Endothelial cell of hepatic sinusoid (primary cell): Measurements from ENCODE around the gene CNOT1.
"Not testable (repeated sequence)": the region's sequence is repeated elsewhere in the genome, so short reads cannot be mapped to it uniquely, and the experiment has no call there.

Experiments used
- in situ Hi-C: cut with HindIII; loops from 2 replicates; pipeline ENCODE4 v1.10.0; 2017; ENCODE audit warnings: low sequenced_read_pairs

The CNOT1 gene

DNA sequence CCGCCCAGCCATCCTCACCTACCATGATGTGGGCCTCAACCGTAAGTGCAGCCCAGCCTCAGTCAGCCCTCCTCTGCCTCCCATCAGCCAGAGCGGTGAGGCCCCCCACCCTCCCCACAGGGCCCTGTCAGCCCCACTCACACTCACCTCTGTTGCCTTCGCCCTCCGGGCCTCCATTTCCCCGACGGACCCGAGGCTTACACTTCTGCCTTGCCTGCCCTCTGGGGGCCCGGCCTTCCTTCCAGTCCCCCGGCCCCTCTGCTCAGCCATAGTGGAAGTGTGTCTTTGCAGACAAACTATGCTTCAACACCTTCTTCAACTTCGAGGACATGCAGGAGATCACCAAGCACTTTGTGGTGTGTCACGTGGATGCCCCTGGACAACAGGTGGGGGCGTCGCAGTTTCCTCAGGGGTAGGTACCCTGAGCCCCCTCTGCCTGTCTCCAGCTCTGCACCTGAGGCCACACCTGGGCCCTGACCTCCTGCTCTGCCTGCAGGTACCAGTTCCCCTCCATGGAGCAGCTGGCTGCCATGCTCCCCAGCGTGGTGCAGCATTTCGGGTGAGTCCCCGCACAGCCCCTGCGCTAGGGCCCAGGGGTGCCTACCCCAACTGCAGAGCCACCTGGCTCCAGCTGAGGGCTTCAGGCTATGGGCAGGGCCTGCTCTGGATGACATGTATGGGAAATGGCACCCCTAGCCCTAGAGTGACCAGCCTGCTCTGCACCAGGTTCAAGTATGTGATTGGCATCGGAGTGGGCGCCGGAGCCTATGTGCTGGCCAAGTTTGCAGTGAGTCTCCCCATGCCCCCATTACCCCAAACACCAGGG, 125.5 kb downstream of the CNOT1 start:
- in situ Hi-C loops: no loop called here

DNA sequence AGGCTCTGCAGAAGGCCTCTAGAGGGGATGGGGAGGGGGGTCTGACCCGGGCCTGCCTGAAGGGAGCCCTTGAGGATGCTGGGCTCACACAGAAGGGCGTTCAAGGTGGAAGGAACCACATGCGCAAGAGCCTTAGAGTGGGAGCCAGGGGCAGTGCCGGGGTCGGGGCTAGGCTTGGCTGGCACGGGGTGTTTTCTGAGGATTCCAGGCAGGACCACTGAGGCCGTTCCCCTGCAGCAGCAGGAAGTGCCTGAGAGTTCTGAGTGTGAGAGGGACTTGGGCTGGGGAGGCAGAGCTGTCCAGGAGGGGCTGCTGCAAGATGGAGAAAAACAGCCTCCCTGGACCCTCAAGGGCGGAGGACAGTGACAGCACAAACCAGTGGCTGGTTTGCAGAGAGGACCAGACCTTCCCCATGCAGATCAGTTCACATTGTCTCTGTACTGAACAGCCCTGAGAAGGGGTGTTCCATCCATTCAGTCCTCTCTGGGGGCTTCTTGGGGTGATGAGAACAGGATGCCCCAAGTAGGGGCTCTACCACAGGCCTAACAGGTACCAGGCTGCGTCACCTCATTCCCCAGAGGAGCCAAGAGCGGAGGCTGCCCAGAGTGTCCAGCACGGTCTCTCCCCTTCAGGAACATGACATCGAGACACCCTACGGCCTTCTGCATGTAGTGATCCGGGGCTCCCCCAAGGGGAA, 126.3 kb downstream of the CNOT1 start:
- in situ Hi-C loops: no loop called here

DNA sequence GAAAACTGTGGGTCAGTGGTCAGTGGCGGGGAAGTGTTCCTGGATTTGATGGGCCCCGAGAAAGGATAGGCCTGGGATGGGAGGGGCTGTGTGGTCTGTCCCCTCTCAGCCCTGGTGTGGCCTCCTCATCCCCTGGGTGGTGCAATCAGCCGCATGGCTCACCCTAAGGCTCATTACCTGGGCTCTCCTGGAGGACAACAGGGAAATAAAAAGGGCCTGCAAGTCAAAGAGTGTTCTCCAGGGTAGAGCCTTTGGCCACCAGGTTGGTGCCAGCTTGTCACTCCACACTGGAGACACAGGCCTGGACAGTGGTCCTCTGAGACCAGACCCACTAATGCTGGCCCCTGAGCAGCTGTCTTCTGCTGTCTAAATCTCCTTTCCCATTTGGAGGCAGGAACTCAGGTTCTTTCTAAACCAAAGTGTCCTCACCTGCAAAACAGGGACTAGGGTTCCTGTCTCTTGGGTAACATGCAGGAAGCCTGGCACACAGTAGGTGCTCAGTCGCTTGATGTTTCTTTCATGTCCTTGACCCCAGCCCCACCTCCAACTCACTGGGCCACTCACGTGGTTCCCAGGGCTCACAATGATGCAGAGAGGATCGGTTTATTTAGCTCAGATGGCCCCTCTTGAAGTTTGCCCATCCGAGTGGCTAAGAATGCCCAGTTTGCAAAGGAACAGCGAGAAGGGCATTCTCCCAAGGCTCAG, 127.3 kb downstream of the CNOT1 start:
- in situ Hi-C loops: no loop called here

DNA sequence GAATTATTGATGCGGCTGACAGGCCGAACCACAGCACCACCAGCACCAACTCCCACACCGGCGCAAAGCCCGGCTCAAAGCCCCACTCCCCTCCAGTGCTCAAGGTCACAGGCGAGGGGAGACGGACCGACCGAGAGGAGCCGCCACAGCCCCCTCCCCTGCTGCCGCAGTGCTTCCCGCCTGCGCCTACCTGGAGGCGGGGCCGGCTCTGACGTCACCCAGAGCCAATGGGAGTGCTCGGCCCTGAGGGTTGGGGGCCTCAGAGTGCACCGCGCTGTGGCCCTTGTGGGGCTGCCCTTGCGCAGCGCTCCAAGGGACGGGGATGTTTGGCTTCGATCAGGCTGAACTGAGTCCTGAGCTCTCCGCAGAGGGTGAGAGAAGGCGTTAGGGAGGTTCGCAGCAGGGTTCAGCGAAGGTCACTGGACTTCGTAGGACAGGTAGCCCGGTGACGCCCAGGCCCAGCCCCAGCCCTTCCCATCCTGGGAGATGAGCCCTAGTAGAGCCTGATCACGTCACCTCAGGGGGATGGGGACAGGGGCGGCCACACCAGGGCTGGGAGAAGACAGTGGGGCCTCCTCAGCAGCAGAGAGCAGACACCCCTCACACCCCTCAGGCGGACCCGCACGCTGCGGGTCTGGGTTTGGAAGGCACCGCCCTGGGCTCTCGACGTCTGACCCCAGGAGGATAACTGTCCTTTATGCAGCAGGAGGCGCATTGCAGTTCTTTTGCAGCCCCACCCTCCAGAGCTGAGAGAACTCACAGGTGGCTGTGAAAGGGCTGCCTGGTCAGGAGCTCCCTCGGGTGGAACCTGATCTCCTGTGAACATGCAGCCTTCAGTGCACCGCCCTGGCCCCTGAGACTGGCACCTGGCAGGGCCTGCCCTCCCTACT, 128.1 kb downstream of the CNOT1 start:
- in situ Hi-C loops: no loop called here

DNA sequence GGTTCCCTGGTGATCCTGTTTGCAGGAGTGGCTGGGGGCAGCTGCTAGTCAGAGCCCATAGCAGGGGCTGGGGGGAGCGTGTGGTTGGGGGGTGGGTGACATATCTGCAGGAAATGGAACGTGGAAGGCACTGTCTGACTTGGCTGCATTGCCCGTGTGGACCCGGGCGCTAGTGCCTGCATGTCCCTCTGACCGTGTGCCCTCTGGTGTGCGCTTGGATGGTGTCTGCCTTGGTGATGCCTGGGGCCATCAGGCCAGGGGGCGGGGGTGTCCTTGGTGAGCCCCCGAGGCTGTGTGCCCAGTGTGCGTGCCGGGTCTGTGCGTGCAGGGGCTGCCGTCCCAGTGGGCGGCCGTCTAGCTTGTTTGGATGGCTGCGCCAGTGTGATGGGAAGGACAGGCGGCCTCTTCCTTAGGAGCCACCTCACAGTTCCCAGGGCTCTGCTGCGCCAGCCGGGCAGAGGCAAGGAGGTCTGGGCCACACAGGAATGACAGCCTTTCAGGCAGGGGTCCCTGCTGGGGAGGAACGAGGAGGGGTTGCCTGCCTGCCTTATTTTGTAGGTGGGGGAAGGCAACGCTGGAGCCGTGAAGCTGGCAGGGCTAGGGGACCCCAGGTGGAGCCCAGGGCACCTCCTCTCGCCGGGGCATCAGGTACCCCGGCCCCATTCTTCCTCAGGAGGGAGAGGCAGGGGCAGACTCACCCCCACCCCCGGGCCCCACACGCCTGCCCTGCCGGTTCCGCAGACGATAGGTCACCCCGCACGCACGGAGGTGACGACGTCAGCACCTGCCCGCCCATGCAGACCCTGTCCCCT, 129.0 kb downstream of the CNOT1 start:
- in situ Hi-C loops: no loop called here

- in situ Hi-C loops: no loop called here
These were observed 129.8 kb downstream of the CNOT1 start, which contains the start of gene NDRG4 for GRCh38 chr16:58499615-58500351. TSS of gene NDRG4 (plus strand) at chr16:58500143. CDS start at chr16:58500249, 106 bp downstream.

DNA sequence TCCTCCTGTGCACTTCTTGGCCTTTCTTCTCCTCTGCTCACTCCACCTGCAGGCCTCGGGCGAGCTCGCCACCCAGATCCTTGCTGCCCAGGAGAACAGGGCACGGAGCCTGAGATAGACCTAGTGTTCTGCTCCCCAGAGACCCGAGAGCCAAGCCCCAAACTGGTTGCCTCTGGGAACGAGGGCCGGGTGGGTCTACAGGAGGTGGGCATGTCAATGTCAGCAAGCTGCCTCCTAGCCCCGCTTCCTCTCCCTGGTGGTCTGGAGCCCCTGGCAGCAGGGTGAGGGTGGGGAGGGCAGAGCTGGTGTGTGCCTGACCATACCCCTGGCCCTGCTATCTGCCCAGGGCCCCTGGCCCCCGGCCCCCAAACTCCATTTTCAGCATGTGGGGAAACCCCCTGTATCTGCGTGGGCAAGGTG, 130.5 kb downstream of the CNOT1 start:
- in situ Hi-C loops: no loop called here

GRCh38 chr16:58498341-58499091, 131.1 kb downstream of the CNOT1 start:
- in situ Hi-C loops: no loop called here

DNA sequence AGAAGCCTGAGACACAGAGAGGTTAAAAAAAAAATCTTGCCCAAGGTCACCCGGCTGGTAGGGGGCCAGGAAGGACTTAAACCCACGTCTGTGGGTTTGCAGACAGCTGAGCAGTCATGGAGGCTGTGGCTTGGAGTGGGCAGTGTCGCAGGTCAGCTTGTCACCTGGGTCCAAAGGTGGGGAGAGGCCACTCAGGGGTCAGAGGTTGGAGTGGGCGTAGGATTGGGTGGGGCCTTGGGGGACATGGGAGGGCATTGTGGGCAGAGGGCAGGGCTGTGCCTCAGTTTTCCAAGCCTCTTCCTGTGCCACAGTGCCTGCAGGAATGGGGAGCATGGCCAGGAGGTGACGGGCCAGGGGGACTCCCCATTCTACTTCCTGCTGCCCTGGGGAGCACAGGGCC, 131.7 kb downstream of the CNOT1 start:
- in situ Hi-C loops: no loop called here

GRCh38 chr16:58497468-58497867, 132.2 kb downstream of the CNOT1 start:
- in situ Hi-C loops: no loop called here

DNA sequence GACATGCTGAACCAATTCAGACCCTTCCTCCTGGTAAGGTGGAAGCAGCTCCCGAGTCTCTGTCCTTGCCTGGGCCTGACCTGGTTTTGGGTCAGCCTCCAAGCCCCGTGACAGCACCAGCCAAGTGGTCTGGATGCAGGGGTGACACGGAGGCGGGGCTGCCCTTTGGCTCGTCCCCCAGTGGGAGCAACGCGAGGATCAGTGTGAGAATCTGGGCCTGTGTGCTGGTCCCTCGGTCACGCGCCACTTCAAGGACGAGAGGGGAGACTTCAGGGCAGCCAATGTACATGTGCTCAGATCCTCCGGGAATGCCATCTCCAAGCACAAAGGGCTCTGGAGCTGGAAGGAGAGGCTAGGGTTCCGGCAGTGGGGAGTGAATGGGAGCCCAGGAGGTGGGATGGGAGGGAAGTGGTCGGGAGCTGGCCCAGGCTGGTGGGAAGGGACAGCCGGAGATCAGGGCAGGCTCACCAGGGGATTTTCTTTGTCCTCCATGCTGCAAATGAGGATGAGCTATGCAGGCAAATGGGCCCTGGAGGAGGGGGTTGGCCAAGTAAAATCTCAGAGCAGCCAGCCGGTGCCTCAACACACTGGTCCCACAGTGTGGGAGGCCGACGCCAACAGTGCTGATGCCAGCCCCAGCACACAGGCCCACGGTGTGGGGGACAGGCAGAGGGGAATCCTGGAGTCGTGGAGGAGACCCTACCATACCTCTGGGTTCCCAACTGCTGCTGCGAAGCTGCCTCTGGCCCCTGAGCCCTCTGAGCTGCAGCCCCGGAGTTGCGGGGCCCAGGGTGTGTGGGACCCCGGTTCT, 133.9 kb downstream of the CNOT1 start:
- in situ Hi-C loops: no loop called here

- in situ Hi-C loops: no loop called here
These were observed 134.6 kb downstream of the CNOT1 start for GRCh38 chr16:58494981-58495520.

- in situ Hi-C loops: no loop called here
These were observed 135.7 kb downstream of the CNOT1 start for GRCh38 chr16:58493756-58494431.

- in situ Hi-C loops: no loop called here
These were observed 136.9 kb downstream of the CNOT1 start for GRCh38 chr16:58492735-58493134.

DNA sequence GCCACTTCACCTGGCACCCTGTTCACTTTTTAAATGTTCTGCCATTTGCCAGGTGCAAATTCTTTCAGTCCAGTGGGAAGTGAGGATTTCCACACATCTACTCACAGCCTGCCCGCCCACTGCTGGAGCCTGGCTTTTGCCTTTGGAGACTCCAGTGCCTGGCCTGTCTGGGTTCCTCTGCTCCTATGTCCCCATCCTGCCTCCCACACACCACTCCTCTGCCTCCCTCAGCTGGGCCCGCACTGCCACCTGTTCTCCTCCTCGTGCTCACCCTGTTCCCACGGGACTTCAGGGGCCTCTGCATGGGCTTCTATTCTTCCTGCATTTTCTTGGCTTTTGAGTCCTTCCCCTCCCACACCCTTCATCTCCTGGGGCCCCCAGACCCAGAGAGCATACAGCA, 137.6 kb downstream of the CNOT1 start:
- in situ Hi-C loops: no loop called here

DNA sequence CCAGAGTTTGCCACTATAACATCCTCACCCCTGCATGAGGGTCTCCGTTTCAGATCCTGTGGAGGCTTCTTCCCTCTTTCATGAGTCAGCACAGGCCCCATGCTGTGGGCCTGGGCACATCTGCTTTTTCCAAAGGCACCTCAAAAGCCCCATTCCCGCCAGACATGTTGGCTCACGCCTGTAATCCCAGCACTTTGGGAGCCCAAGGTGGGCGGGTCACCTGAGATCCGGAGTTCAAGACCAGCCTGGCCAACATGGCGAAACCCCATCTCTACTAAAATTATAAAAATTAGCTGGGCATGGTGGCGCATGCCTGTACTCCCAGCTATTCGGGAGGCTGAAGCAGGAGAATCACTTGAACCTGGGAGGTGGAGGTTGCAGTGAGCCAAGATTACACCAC, 139.1 kb downstream of the CNOT1 start:
- in situ Hi-C loops: not testable (repeated sequence)

DNA sequence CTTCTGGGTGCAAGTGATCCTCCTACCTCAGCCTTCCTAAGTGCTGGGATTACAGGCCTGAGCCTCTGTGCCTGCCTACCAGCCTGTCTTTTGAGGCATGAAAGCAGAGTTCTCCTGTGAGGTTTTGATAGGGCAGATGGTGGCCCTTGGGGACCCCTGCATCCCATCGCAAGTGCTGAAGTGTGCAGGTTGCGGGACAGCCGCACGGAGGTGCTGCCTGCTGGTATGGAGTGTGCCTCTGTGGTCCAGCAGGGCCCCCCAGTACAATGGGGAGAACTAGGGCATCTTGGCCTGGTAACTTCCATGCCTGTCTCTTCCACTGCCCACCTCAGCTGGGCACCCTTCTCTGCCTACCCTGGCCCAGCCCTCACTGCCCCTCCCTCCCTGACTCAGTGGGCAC, 139.6 kb downstream of the CNOT1 start:
- in situ Hi-C loops: no loop called here
